ENCODE measurements around the gene TNP2. TPM values are rescaled to one million over a fixed set of nuclear protein-coding genes. Genes with fewer than 3 reads are reported as not detected.

The TNP2 gene
- total RNA-seq, 1 donor from 2014 or later: not detected

- Mint-ChIP-seq H3K4me1 (ENCODE audit: unreplicated experiment) (peaks cover 41% of the 10 kb centered on the region), H3K4me3 (ENCODE audit: unreplicated experiment) (peak overlapping the region; percentile 94), H3K9me3 (ENCODE audit: unreplicated experiment) (no peaks in the 10 kb centered on the region), H3K27ac (ENCODE audit: unreplicated experiment) (peak overlapping the region; percentile 100), H3K36me3 (ENCODE audit: unreplicated experiment) (peaks cover 2% of the 10 kb centered on the region), H3K27me3 (ENCODE audit: unreplicated experiment) (no peaks in the 10 kb centered on the region)
- TF ChIP-seq CTCF (IDR thresholded peaks at IDR 0.05): peak; percentile 86
- peak; percentile 91 for DNase-seq (ENCODE audit: extremely low spot score, unreplicated experiment)
These were observed 11.8 kb downstream of the TNP2 start for GRCh38 chr16:11257131-11257938.

GRCh38 chr16:11256661-11257130 lies 12.4 kb downstream of the TNP2 start:
- Mint-ChIP-seq H3K36me3 (ENCODE audit: unreplicated experiment) (peaks cover 2% of the 10 kb centered on the region), H3K27ac (ENCODE audit: unreplicated experiment) (peak overlapping the region; percentile 100), H3K9me3 (ENCODE audit: unreplicated experiment) (no peaks in the 10 kb centered on the region), H3K4me3 (ENCODE audit: unreplicated experiment) (peak overlapping the region; percentile 94), H3K4me1 (ENCODE audit: unreplicated experiment) (peaks cover 41% of the 10 kb centered on the region), H3K27me3 (ENCODE audit: unreplicated experiment) (no peaks in the 10 kb centered on the region)
- no peak for TF ChIP-seq CTCF (IDR thresholded peaks at IDR 0.05)
- peak; percentile 92 for DNase-seq (ENCODE audit: extremely low spot score, unreplicated experiment)

- Mint-ChIP-seq H3K9me3 (ENCODE audit: unreplicated experiment) (no peaks in the 10 kb centered on the region), H3K4me3 (ENCODE audit: unreplicated experiment) (peak within 1 kb of the TSS; percentile 94), H3K36me3 (ENCODE audit: unreplicated experiment) (peaks cover 2% of the 10 kb centered on the region), H3K4me1 (ENCODE audit: unreplicated experiment) (peaks cover 41% of the 10 kb centered on the region), H3K27ac (ENCODE audit: unreplicated experiment) (peak within 1 kb of the TSS; percentile 100), H3K27me3 (ENCODE audit: unreplicated experiment) (no peaks in the 10 kb centered on the region)
- TF ChIP-seq CTCF (IDR thresholded peaks at IDR 0.05): peak; percentile 96
- DNase-seq (ENCODE audit: extremely low spot score, unreplicated experiment): peak; percentile 97
These were observed 13.1 kb downstream of the TNP2 start, which contains the start of gene SOCS1 for GRCh38 chr16:11255737-11256660. TSS of gene SOCS1 (minus strand) at chr16:11256204. CDS start at chr16:11255478, 726 bp downstream.

- Mint-ChIP-seq H3K36me3 (ENCODE audit: unreplicated experiment) (peaks cover 2% of the 10 kb centered on the region), H3K27ac (ENCODE audit: unreplicated experiment) (no peak overlapping the region), H3K9me3 (ENCODE audit: unreplicated experiment) (no peaks in the 10 kb centered on the region), H3K4me1 (ENCODE audit: unreplicated experiment) (peaks cover 41% of the 10 kb centered on the region), H3K4me3 (ENCODE audit: unreplicated experiment) (peak overlapping the region; percentile 71), H3K27me3 (ENCODE audit: unreplicated experiment) (no peaks in the 10 kb centered on the region)
- no peak for TF ChIP-seq CTCF (IDR thresholded peaks at IDR 0.05)
- no peak for DNase-seq (ENCODE audit: extremely low spot score, unreplicated experiment)
These were observed 14.0 kb downstream of the TNP2 start for GRCh38 chr16:11254913-11255736.
